ENCODE results near the gene FBXO36.

FBXO36 gene

DNA sequence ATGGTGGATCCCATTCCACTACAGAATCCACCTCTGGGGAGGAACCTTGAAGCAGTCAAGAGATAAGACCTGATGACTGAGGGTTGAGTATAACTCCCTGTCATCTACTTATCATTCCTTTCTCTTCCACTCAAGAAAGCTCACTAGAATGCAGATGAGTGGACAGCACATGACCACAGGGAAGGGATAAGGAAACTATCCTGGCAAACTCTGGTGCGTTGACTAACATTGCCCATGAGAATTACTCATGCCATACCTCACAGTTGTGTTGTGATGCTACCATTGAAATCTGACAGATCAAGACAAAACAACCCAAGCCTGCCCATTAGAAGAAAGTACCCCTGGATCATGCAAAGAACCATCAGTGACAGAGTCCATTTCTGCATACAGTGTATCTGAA lies 119.9 kb downstream of the FBXO36 start:
- TF ChIP-seq GATA3 (IDR thresholded peaks at IDR 0.05; ENCODE audit: low read depth, low read length) (no peak), GATA2 (IDR thresholded peaks at IDR 0.05; ENCODE audit: low read depth, low read length) (no peak)

DNA sequence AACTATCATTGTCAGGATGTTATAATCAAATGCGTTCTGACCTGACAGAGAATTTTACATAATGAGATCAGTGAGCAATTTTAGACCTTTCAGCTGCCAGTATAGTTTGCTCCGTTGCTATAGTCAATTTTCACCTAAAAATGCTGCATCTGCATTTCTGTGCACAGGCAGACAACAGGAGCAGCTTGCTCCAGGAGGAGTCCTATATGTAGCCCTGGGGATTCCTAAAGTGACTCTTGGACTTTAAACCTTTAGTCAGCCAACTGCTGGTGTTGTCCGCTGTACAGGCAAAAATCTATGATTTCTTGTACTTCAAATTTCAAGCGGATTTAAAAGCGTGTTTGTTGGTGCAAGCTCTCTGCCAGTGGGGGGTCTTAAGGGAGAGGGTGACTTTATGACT lies 120.7 kb downstream of the FBXO36 start:
- no peak for TF ChIP-seq GATA3 (IDR thresholded peaks at IDR 0.05; ENCODE audit: low read depth, low read length)
- no peak for TF ChIP-seq GATA2 (IDR thresholded peaks at IDR 0.05; ENCODE audit: low read depth, low read length)

DNA sequence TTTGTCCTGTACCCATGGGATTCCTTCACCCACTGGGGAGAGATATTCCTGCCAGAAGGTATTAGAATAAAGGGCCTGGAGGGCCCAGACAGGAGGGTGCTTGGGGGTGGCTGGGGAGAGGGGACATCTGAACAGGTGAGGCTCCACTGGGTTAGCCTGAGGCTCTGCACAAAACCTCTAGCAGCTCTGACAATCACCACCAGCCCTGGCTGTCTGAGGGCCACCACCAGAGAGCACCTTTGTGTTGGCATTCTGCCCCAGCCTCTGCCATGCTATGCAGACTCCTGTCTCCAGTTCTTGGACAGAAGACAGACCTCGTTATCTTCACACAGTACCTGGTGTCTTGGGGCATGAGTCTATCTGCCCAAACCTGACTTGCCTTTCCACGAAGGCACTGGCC lies 121.2 kb downstream of the FBXO36 start:
- no peak for TF ChIP-seq GATA3 (IDR thresholded peaks at IDR 0.05; ENCODE audit: low read depth, low read length)
- no peak for TF ChIP-seq GATA2 (IDR thresholded peaks at IDR 0.05; ENCODE audit: low read depth, low read length)

DNA sequence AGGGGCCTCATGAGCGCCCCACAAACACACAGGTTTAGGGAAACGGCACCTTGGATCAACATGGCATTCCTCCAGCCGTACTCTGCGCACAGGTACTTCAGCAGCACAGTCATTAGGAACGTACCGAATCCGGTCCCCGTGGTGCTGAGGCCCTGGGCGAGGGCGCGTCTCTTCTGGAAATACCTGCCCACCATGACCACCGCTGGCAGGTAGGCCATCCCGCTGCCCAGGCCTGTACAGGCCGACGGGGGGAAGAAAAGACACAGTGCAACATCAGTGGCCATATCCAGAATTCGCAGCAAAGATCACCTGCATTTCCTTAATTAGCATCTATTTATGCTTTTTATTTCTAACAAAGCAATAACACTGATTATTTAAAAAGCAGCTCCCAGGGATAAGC lies 124.2 kb downstream of the FBXO36 start:
- TF ChIP-seq GATA2 (IDR thresholded peaks at IDR 0.05; ENCODE audit: low read depth, low read length), result no peak

DNA sequence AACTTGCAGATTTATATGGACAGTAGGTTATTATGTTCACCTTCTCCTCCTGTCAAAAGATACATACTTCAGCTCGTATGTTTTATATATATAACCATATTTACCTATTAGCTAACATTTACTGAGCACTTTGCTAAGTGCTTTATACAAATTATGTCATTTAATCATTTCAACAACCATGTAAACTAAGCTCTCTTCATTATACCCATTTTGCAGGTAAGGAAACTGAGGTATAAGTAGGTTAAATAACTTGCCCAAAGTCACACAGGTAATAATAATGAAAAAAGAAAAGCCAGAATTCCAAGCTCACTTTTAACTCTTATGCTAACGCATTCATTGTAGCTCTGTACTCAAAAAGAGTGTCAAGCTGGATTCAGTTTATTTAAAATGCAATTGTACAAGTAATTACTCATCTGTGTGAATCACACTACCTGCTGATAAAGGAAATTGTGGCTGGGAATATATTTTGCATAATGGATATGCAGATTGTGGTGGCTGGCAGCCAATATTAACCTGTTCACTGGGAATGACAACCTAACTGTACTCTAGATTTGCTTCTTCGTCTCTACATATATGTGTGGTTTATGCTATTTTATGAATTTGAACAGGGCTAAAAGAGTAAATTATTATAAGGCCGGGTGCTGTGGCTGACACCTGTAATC lies 125.8 kb downstream of the FBXO36 start:
- TF ChIP-seq GATA3 (IDR thresholded peaks at IDR 0.05; ENCODE audit: low read depth, low read length) (no peak), GATA2 (IDR thresholded peaks at IDR 0.05; ENCODE audit: low read depth, low read length) (no peak)

DNA sequence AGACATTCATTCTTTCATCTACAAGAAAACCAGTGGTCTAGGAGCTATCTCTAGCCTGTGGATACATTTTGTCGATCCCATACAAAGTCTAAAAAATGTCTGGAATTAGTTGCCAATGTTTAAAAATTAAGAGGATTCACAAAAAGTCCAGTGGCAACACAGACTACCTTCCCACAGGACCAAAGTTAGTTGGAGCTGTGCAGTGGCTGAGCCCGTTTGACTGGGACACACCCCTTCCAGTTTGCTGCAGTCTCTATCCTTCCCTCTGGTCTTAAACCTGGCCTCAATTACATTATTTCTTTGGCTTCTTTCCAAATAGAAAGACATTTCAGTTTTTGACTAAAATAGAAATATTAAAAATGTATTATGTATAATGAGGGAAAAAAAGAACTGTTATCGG lies 127.8 kb downstream of the FBXO36 start:
- TF ChIP-seq GATA2 (IDR thresholded peaks at IDR 0.05; ENCODE audit: low read depth, low read length), result no peak
- TF ChIP-seq GATA3 (IDR thresholded peaks at IDR 0.05; ENCODE audit: low read depth, low read length), result no peak

DNA sequence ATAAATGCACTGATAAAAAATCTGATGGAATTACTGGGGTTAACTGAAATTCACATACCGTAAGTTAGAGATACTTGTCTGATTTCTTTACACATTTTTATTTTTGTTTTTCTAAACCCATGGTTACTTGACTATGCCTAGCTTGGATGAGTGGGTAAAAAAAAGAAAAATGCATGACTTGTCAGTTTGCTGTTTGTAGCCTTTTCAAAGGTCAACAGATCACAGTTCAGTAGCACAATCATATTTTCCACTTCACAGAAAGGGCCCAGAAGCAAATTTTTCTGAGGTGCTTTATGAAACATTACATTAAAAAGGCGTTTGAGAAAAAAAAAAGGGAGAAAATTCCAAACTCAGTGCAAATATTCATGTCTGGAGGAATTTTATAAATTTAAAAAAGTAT lies 130.0 kb downstream of the FBXO36 start:
- TF ChIP-seq GATA2 (IDR thresholded peaks at IDR 0.05; ENCODE audit: low read depth, low read length) (no peak), GATA3 (IDR thresholded peaks at IDR 0.05; ENCODE audit: low read depth, low read length) (no peak)

DNA sequence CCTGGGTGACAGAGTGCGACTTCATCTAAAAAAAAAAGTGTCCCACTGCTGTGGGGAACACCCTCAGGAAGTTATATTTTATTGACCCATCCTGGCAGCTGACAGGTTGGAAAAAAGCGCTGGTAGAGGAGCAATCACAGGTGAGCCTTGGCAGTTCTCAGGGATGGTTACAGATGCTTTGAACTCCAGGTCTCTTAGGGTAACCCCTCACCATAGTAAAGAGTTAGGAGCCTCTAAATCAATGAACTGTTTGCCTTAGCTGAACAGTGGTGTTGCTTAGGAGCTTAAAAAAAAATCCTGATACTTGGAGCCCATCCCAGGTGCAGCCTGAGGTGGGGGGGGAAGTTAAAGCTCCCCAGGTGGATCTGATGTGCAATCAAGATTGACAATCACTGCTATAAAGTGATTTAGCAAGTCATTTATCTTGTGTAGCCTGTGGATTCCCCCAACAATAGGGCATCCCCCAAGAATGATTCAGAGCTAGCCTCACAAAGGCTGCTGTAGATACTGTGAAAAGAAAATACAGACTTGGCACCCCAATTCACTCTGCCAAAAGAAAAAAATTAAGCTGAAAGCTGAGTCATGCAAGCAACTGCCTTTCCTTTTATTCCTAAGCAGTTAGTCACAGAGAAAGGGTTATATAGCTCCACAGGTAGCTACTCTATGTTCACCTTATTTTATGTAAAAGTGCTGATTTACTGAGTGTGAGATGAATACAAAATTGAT lies 131.6 kb downstream of the FBXO36 start:
- TF ChIP-seq GATA2 (IDR thresholded peaks at IDR 0.05; ENCODE audit: low read depth, low read length) (no peak), GATA3 (IDR thresholded peaks at IDR 0.05; ENCODE audit: low read depth, low read length) (no peak)

DNA sequence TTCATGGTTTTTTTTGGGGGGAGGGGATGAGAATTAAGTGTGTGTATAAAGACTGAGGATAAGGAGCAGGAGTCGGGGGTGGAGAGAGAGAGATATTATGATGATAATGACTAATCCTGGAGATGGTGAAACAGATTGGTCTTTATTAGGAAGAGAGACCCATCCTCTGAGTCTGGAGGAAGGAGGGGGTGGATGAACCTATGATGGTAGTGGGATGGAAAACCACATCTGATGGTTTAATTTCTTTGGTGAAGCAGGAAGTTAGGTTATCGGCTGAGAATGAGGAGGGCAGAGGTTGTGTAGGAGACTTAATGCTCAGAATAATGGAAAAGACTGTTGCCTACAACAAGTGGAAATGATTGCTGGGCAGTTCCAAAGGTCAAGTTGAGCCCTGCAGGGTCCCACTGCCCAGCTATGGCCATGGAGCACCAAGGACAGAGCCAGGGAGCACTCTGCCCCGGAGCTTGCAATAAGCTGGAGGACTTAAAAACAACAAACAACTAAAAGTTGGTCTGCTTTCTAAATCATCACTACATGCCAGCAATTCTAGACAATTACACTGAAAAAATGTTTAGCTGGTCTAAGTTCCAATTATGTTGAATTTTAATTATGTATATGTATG lies 138.5 kb downstream of the FBXO36 start:
- TF ChIP-seq GATA2 (IDR thresholded peaks at IDR 0.05; ENCODE audit: low read depth, low read length), result no peak
- TF ChIP-seq GATA3 (IDR thresholded peaks at IDR 0.05; ENCODE audit: low read depth, low read length), result no peak
